A549 (cell line): ENCODE measurements around the gene G6PC1. TPM values are rescaled to one million over a fixed set of nuclear protein-coding genes. Genes with fewer than 3 reads are reported as not detected.
"Not testable (repeated sequence)": the region's sequence is repeated elsewhere in the genome, so short reads cannot be mapped to it uniquely, and the experiment has no call there.

Source experiments
- ATAC-seq, 2 experiments: fragments of 200-7000 bp in 1 of 2; fragments of >200 bp in 1 of 2; cut with Nextera tagmentation in 1 of 2; cut with Tn5 transposase in 1 of 2; 3 replicates each; pipeline versions ENCODE4 v1.8.0 to v1.9.1; 2018 to 2020; ENCODE audit warnings: mild to moderate bottlenecking in 1 of 2, moderate library complexity in 1 of 2
- CTCF ChIA-PET: fragments of 300-600 bp; sonication (Branson Sonifier 250); formaldehyde crosslinking; extraction: SDS; loops from one replicate; lab custom pipeline; 2021; ENCODE audit warnings: antibody characterized with exemption, inconsistent platforms; lab: Yijun Ruan, JAX
- POLR2A ChIA-PET: fragments of 350-600 bp; formaldehyde crosslinking; extraction: SDS; loops from one replicate; lab custom pipeline; 2021; ENCODE audit warnings: antibody characterized with exemption, inconsistent platforms; lab: Yijun Ruan, JAX
- DNase-seq, 2 experiments: peaks; one replicate each; pipeline versions ENCODE4 v3.0.0 to v3.0.0-alpha.2; 2011 to 2016; ENCODE audit warnings: low read depth in 1 of 2, low spot score in 1 of 2
- FAIRE-seq: peaks from 2 replicates; lab custom pipeline; 2011; peaks lifted over from hg19 to GRCh38; lab: Jason Lieb, UNC
- H3K27ac ChIP-seq, 2 experiments: fragments of >200 bp; sonication (Bioruptor Twin); formaldehyde crosslinking; 3 replicates each; pipeline ENCODE4 v1.5.1; 2016 to 2017
- H3K4me1 ChIP-seq: fragments of >200 bp; sonication (Bioruptor Twin); formaldehyde crosslinking; 3 replicates; pipeline ENCODE4 v1.6.1; 2016
- H3K4me2 ChIP-seq: fragments of >200 bp; sonication (Bioruptor Twin); formaldehyde crosslinking; 3 replicates; pipeline ENCODE4 v1.6.1; 2016
- H3K4me3 ChIP-seq: fragments of >200 bp; sonication (Bioruptor Twin); formaldehyde crosslinking; 3 replicates; pipeline ENCODE4 v1.5.1; 2016
- H3K9me3 ChIP-seq: fragments of >200 bp; sonication (Bioruptor Twin); formaldehyde crosslinking; 3 replicates; pipeline ENCODE4 v1.6.1; 2016
- BHLHE40 ChIP-seq: IDR thresholded peaks from 2 replicates; pipeline ENCODE4 v1.6.1; 2012; ENCODE audit warnings: low read depth, low read length, inconsistent platforms
- CBX2 ChIP-seq: fragments of 200-600 bp; sonication (generic); IDR thresholded peaks from 2 replicates; pipeline ENCODE4 v1.6.1; 2016; ENCODE audit warnings: low read depth, mild to moderate bottlenecking, borderline replicate concordance
- CEBPB ChIP-seq, 2 experiments: fragments of >200 bp in 1 of 2; sonication (Bioruptor Twin) in 1 of 2; formaldehyde crosslinking in 1 of 2; IDR thresholded peaks; 2 replicates each; pipeline ENCODE4 v1.6.1; 2012 to 2016
- CHD4 ChIP-seq: fragments of 200-600 bp; sonication (generic); IDR thresholded peaks from 2 replicates; pipeline ENCODE4 v1.6.1; 2016; ENCODE audit warnings: antibody characterized with exemption, mild to moderate bottlenecking, borderline replicate concordance
- EHF ChIP-seq: fragments of 250-450 bp; sonication (Bioruptor Pico); IDR thresholded peaks from 2 replicates; pipeline ENCODE4 v1.5.0; 2020; ENCODE audit warnings: mild to moderate bottlenecking
- ESRRA ChIP-seq: fragments of 150-350 bp; IDR thresholded peaks from 2 replicates; pipeline ENCODE4 v1.6.1; 2014; ENCODE audit warnings: mild to moderate bottlenecking, low read length, borderline replicate concordance
- FOXS1 ChIP-seq: fragments of 250-450 bp; sonication (Bioruptor Pico); IDR thresholded peaks from 2 replicates; pipeline ENCODE4 v1.5.0; 2020; ENCODE audit warnings: mild to moderate bottlenecking, moderate library complexity
- HDAC2 ChIP-seq: fragments of 200-600 bp; sonication (generic); IDR thresholded peaks from 2 replicates; pipeline ENCODE4 v1.6.1; 2016
- HOXB13 ChIP-seq: fragments of 250-450 bp; sonication (Bioruptor Pico); IDR thresholded peaks from 2 replicates; pipeline ENCODE4 v1.5.0; 2020; ENCODE audit warnings: low read depth, mild to moderate bottlenecking, moderate library complexity
- KDM1A ChIP-seq: fragments of 200-600 bp; sonication (generic); IDR thresholded peaks from 2 replicates; pipeline ENCODE4 v1.6.1; 2016; ENCODE audit warnings: low read depth, mild to moderate bottlenecking
- MAFK ChIP-seq: fragments of 450-650 bp; IDR thresholded peaks from 2 replicates; pipeline ENCODE4 v1.6.1; 2014; ENCODE audit not compliant: partially characterized antibody
- NFE2L2 ChIP-seq: fragments of 150-350 bp; conservative IDR thresholded peaks from 2 replicates; pipeline ENCODE4 v1.6.1; 2014; ENCODE audit warnings: low read length
- RAD21 ChIP-seq, 2 experiments: fragments of >200 bp in 1 of 2; sonication (Bioruptor Twin) in 1 of 2; formaldehyde crosslinking in 1 of 2; IDR thresholded peaks in 1 of 2; conservative IDR thresholded peaks in 1 of 2; 2 replicates in 1 of 2; 3 replicates in 1 of 2; pipeline ENCODE4 v1.6.1; 2012 to 2018; ENCODE audit warnings: inconsistent platforms in 1 of 2
- SMC3 ChIP-seq: fragments of >200 bp; sonication (Bioruptor Twin); formaldehyde crosslinking; IDR thresholded peaks from 3 replicates; pipeline ENCODE4 v1.6.1; 2018; ENCODE audit warnings: inconsistent platforms
- SREBF2 ChIP-seq: fragments of 450-650 bp; IDR thresholded peaks from 2 replicates; pipeline ENCODE4 v1.6.1; 2014; ENCODE audit warnings: mild to moderate bottlenecking, moderate library complexity
- ZFP36 ChIP-seq: fragments of 450-650 bp; IDR thresholded peaks from 2 replicates; pipeline ENCODE4 v1.6.1; 2014; ENCODE audit warnings: borderline replicate concordance; ENCODE audit not compliant: partially characterized antibody
- WGBS: methylation state at CpG from one replicate; pipeline ENCODE4 v1.1.6; 2017; ENCODE audit errors: missing lambda C conversion rate; 5-methylcytosine and 5-hydroxymethylcytosine counted together
- polyA plus RNA-seq, 4 experiments: library from polyadenylated mRNA; depleted of rRNA in 3 of 4; stranded (reverse); fragments of >200 nt; fragmentation: RNase III in 1 of 4; extraction: RNeasy Plus Mini Kit Qiagen cat#74134 plus additional on column Dnase treatment in 1 of 4; gene quantifications; 2 replicates in 3 of 4; 3 replicates in 1 of 4; pipeline ENCODE4 v1.2.3, GENCODE V29; 2011 to 2017
- TF ChIP-seq, protein P1 (sequence below): fragments of >200 bp; sonication (Bioruptor Twin); formaldehyde crosslinking; IDR thresholded peaks from 2 replicates; pipeline ENCODE4 v1.6.1; 2016
- TF ChIP-seq, protein P2 (sequence below): fragments of 450-650 bp; IDR thresholded peaks from 2 replicates; pipeline ENCODE4 v1.6.1; 2014; ENCODE audit warnings: antibody characterized with exemption

G6PC1 gene
- polyA plus RNA-seq, 2 of the 4 experiments (the other 2 are of a cell fraction), result not detected

DNA sequence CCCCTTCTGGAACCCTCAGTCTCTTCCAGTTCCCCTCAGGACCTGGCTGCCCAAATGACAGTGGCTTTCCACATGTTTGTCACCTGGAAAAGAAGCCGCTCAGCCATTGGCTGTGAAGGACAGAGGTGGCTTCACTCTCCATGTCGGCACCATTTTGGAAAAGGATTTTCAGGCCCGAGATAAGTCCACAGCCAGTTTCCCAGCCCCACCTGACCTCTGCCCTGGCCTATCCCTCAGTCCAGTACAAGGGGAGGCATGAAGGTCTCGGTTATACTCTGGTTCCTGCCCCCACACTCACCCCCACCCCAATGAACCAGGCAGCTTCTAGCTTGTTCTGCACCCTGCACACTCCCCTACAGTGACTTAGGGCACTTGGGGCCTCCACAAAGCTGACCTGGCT is 34.4 kb upstream of the G6PC1 start:
- no peak for ATAC-seq
- FAIRE-seq, result no peak
- TF ChIP-seq CEBPB (IDR thresholded peaks at IDR 0.05) (no peak), KDM1A (no peak), CBX2 (no peak)
- no peak overlapping the region for H3K4me3 ChIP-seq
- no peak overlapping the region for H3K4me2 ChIP-seq
- CTCF ChIA-PET, result interaction anchor here (0.7 to 13.4 kb wide), 7 partner anchors 10 to 63 kb away, joined by 3 to 89 read pairs (median 4); partner anchors contain the start of genes AOC2 and PSME3
- no peak for DNase-seq
- H3K4me1 ChIP-seq, result no peaks in the 10 kb centered on the region
- no peak overlapping the region for H3K27ac ChIP-seq
- WGBS, result 62% methylated on average over 4 of the region's 4 CpGs
- H3K9me3 ChIP-seq, result peaks cover 27% of the 10 kb centered on the region
- POLR2A ChIA-PET, result interaction anchor here (0.6 to 1.0 kb wide), 2 partner anchors 43 to 98 kb away, joined by 3 to 4 read pairs; no protein-coding TSS in a partner anchor

DNA sequence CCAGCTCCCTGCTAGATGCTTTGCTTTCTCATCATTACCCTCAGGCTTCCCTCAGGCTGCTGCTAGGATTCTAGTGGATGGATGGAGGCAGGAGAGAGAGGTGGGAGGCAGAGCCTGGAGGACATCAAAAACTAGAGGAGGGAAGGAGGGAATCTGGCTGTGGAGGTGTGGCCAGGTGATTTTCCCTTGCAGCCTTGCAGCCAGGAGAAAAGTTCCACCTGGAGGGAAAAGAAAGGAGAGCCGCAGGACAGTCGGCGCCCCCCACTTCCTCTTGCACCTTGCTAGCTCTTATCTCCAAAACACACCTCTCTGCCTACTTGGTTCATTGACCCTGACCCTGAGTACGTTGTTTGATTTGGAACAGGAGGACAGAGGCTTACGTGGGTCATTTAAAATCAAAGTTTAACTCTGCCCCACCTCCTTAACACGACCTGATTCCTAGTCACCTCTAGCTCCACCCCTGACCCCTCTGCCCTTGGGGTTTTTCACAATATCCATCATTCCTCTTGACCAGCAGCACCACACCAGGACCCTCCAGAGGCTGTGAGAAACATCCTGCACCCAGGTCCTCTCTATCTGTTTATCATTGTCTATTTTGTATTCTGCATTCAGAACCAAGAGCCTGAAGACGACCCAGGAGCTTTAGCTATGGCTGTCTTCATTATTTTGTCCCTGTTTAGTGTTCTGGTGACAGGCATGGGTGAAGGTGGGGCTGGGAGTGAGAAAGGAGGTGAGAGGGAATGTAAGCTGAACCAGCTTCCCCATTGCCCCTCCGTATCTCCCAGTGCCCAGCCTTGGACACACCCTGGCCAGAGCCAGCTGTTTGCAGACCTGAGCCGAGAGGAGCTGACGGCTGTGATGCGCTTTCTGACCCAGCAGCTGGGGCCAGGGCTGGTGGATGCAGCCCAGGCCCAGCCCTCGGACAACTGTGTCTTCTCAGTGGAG is 33.7 kb upstream of the G6PC1 start:
- no peak for FAIRE-seq
- ChIA-PET CTCF (interaction anchor here (0.7 to 13.4 kb wide), 6 partner anchors 11 to 288 kb away, joined by 3 to 89 read pairs (median 3); partner anchors contain the start of gene AOC2), POLR2A (interaction anchor here (0.6 kb wide), 1 partner anchor 98 kb away, joined by 4 read pairs; no protein-coding TSS in a partner anchor)

DNA sequence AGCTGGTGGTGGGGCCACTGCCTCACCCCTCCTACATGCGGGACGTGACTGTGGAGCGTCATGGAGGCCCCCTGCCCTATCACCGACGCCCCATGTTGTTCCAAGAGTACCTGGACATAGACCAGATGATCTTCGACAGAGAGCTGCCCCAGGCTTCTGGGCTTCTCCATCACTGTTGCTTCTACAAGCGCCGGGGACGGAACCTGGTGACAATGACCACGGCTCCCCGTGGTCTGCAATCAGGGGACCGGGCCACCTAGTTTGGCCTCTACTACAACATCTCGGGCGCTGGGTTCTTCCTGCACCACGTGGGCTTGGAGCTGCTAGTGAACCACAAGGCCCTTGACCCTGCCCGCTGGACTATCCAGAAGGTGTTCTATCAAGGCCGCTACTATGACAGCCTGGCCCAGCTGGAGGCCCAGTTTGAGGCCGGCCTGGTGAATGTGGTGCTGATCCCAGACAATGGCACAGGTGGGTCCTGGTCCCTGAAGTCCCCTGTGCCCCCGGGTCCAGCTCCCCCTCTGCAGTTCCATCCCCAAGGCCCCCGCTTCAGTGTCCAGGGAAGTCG is 32.8 kb upstream of the G6PC1 start:
- DNase-seq, POLR2A ChIA-PET, H3K4me2 ChIP-seq, H3K4me3 ChIP-seq, FAIRE-seq, H3K27ac ChIP-seq, ATAC-seq, H3K4me1 ChIP-seq: not testable (repeated sequence)
- WGBS, result 81% methylated on average over 14 of the region's 21 CpGs
- H3K9me3 ChIP-seq, result peaks cover 32% of the 10 kb centered on the region
- CTCF ChIA-PET, result interaction anchor here (0.9 to 13.4 kb wide), 4 partner anchors 15 to 289 kb away, joined by 3 to 89 read pairs (median 4); partner anchors contain the start of gene AOC2

More for the DNA sequence above, 33.7 kb upstream of the G6PC1 start:
- peaks cover 32% of the 10 kb centered on the region for H3K9me3 ChIP-seq
- no peak overlapping the region for H3K4me3 ChIP-seq
- no peak overlapping the region for H3K27ac ChIP-seq
- TF ChIP-seq ZFP36 (no peak), HOXB13 (CRISPR knock-in tag) (no peak), EHF (CRISPR knock-in tag) (no peak), CEBPB (IDR thresholded peaks at IDR 0.05) (no peak), CHD4 (no peak), RAD21 (conservative IDR thresholded peaks at IDR 0.05 in 1 of 2, IDR thresholded peaks at IDR 0.05 in 1 of 2) (no peak), SMC3 (no peak), CBX2 (no peak), HDAC2 (no peak), ESRRA (no peak), FOXS1 (CRISPR knock-in tag) (no peak), SREBF2 (no peak), MAFK (no peak)
- TF ChIP-seq, protein P1, sequence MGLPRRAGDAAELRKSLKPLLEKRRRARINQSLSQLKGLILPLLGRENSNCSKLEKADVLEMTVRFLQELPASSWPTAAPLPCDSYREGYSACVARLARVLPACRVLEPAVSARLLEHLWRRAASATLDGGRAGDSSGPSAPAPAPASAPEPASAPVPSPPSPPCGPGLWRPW, result no peak
- TF ChIP-seq, protein P2, sequence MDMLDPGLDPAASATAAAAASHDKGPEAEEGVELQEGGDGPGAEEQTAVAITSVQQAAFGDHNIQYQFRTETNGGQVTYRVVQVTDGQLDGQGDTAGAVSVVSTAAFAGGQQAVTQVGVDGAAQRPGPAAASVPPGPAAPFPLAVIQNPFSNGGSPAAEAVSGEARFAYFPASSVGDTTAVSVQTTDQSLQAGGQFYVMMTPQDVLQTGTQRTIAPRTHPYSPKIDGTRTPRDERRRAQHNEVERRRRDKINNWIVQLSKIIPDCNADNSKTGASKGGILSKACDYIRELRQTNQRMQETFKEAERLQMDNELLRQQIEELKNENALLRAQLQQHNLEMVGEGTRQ, result no peak
- ATAC-seq (peak; percentile 14 to 31; a peak in 2 of 6 replicates), DNase-seq (no peak)
- H3K4me2 ChIP-seq, result no peak overlapping the region
- H3K4me1 ChIP-seq, result no peaks in the 10 kb centered on the region
- 63% methylated on average over 11 of the region's 12 CpGs for WGBS

DNA sequence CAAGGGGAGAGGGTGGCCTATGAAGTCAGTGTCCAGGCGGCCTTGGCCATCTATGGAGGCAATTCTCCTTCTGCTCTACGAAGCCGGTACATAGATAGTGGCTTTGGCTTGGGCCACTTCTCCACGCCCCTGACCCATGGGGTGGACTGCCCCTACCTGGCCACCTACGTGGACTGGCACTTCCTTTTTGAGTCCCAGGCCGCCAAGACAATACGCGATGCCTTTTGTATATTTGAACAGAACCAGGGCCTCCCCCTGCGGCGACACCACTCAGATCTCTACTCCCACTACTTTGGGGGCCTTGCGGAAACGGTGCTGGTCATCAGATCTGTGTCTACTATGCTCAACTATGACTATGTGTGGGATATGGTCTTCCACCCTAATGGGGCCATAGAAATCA is 32.3 kb upstream of the G6PC1 start:
- H3K4me3 ChIP-seq, result no peak overlapping the region
- H3K9me3 ChIP-seq, result peaks cover 31% of the 10 kb centered on the region
- ATAC-seq, result no peak
- no peak for DNase-seq
- POLR2A ChIA-PET, result no interaction called here
- H3K4me2 ChIP-seq, result no peak overlapping the region
- TF ChIP-seq MAFK (no peak), NFE2L2 (no peak), BHLHE40 (no peak)
- TF ChIP-seq, all 56 proteins: peak for 0
- Histone ChIP-seq H3K27ac (no peak overlapping the region), H3K4me1 (no peaks in the 10 kb centered on the region)
- WGBS, result 81% methylated on average over 12 of the region's 12 CpGs
- FAIRE-seq, result no peak
- CTCF ChIA-PET, result interaction anchor here (1.0 to 13.4 kb wide), 2 partner anchors 24 to 69 kb away, joined by 3 to 89 read pairs; partner anchors contain the start of gene AOC2
